ENCODE measurements around the gene CFAP300. TPM values are rescaled to one million over a fixed set of nuclear protein-coding genes. Genes with fewer than 3 reads are reported as not detected.

CFAP300 gene
- total RNA-seq, 1 donor from 2014 or later: not detected

DNA sequence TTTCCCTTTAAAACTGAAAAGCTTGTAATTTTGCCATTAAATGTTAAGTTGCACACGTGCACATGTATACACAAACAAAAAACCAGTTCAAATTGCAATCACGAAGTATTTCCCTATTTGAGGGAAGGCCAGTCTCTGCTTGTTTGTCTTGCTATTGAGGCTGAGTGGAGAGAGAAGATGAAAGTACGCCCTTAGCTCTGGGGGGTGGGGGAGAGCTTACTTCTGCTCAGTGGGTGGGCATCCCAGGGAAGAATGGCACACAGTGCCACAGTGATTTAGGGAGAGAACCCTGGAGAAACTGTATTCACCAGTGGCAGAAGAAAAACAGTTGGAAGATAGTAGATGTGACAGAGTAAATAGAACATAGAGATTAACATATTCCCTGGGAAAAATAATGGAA lies 71.7 kb downstream of the CFAP300 start:
- no peak for DNase-seq (ENCODE audit: low spot score)
- Mint-ChIP-seq H3K27me3 (ENCODE audit: unreplicated experiment) (no peaks in the 10 kb centered on the region), H3K36me3 (ENCODE audit: low read depth, unreplicated experiment) (peaks cover 44% of the 10 kb centered on the region), H3K9me3 (ENCODE audit: unreplicated experiment) (no peaks in the 10 kb centered on the region), H3K27ac (ENCODE audit: unreplicated experiment) (no peak overlapping the region), H3K4me1 (ENCODE audit: unreplicated experiment) (peaks cover 24% of the 10 kb centered on the region), H3K4me3 (ENCODE audit: unreplicated experiment) (no peak overlapping the region)
- TF ChIP-seq, protein P1, sequence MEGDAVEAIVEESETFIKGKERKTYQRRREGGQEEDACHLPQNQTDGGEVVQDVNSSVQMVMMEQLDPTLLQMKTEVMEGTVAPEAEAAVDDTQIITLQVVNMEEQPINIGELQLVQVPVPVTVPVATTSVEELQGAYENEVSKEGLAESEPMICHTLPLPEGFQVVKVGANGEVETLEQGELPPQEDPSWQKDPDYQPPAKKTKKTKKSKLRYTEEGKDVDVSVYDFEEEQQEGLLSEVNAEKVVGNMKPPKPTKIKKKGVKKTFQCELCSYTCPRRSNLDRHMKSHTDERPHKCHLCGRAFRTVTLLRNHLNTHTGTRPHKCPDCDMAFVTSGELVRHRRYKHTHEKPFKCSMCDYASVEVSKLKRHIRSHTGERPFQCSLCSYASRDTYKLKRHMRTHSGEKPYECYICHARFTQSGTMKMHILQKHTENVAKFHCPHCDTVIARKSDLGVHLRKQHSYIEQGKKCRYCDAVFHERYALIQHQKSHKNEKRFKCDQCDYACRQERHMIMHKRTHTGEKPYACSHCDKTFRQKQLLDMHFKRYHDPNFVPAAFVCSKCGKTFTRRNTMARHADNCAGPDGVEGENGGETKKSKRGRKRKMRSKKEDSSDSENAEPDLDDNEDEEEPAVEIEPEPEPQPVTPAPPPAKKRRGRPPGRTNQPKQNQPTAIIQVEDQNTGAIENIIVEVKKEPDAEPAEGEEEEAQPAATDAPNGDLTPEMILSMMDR (IDR thresholded peaks at IDR 0.05; ENCODE audit: unreplicated experiment): no peak

DNA sequence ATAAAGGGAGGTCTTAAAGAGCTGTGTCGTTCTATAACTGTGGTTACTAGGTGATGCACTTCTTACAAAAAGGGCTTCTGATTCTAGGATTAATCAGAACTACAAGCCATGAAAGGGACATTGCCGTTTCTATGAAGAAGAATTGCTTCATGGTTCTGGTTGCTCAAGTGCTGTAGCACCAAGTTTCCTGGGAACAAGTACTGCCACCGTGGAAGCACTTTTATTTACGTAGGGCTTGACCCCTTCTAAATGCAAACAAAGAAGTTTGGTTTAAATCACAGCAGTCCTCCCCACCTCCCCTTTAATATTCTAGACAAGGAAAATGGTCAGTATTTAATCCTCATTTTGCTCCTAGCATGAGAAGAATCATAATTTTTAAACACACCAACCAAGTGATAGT lies 72.8 kb downstream of the CFAP300 start:
- Mint-ChIP-seq H3K4me1 (ENCODE audit: unreplicated experiment) (peaks cover 19% of the 10 kb centered on the region), H3K9me3 (ENCODE audit: unreplicated experiment) (no peaks in the 10 kb centered on the region), H3K27me3 (ENCODE audit: unreplicated experiment) (peaks cover 2% of the 10 kb centered on the region), H3K27ac (ENCODE audit: unreplicated experiment) (no peak overlapping the region), H3K36me3 (ENCODE audit: low read depth, unreplicated experiment) (peaks cover 48% of the 10 kb centered on the region), H3K4me3 (ENCODE audit: unreplicated experiment) (no peak overlapping the region)
- no peak for DNase-seq (ENCODE audit: low spot score)
- TF ChIP-seq, protein P1 (IDR thresholded peaks at IDR 0.05; ENCODE audit: unreplicated experiment): no peak

DNA sequence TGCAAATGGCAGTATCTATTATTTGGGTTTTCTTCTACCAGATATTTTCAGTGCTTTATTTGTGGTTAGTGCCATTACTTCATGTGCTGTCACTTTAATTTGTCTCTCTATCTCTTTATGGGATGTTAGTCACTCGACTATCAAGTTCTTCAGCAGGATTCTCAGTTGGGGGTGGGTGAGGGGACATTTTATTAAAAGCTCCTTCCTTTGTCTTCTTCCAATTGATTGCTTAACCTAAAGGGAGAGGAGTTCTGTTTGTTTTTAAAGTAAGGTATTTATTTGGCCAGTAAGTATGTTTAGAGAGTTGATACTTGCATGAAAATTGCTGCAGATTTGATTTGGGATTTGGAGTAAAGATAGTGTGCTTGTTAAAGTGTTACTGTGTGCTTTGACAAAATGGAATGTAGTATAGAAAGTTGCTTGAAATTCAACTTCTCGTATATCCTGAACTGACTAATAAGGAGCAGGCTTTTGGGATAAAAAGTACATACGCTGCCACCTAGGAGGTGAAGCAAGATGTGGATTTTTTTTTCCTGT lies 73.3 kb downstream of the CFAP300 start:
- no peak for DNase-seq (ENCODE audit: low spot score)
- Mint-ChIP-seq H3K9me3 (ENCODE audit: unreplicated experiment) (no peaks in the 10 kb centered on the region), H3K27me3 (ENCODE audit: unreplicated experiment) (peaks cover 2% of the 10 kb centered on the region), H3K4me1 (ENCODE audit: unreplicated experiment) (peaks cover 14% of the 10 kb centered on the region), H3K27ac (ENCODE audit: unreplicated experiment) (no peak overlapping the region), H3K36me3 (ENCODE audit: low read depth, unreplicated experiment) (peaks cover 43% of the 10 kb centered on the region), H3K4me3 (ENCODE audit: unreplicated experiment) (peak overlapping the region; percentile 42)
- TF ChIP-seq, protein P1 (IDR thresholded peaks at IDR 0.05; ENCODE audit: unreplicated experiment): no peak

DNA sequence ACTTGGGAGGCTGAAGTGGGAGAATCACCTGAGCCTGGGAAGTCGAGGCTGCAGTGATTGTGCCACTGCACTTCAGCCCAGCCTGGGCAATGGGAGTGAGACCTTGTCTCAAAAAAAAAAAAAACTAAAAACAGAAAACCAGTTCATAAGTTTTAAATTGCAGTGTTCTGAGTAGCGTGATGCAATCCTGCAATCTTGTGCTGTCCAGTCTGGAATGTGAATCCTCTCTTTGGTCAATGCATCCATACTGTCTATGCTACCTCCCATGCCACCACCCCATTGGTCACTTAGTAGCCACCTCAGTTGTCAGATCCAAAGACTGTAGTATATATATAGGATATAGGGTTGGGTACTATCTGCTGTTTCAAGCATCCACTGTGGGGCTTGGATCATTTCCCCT lies 74.1 kb downstream of the CFAP300 start:
- TF ChIP-seq, protein P1 (IDR thresholded peaks at IDR 0.05; ENCODE audit: unreplicated experiment): no peak
- Mint-ChIP-seq H3K9me3 (ENCODE audit: unreplicated experiment) (no peaks in the 10 kb centered on the region), H3K4me1 (ENCODE audit: unreplicated experiment) (peaks cover 12% of the 10 kb centered on the region), H3K4me3 (ENCODE audit: unreplicated experiment) (no peak overlapping the region), H3K27me3 (ENCODE audit: unreplicated experiment) (peaks cover 2% of the 10 kb centered on the region), H3K36me3 (ENCODE audit: low read depth, unreplicated experiment) (peaks cover 41% of the 10 kb centered on the region), H3K27ac (ENCODE audit: unreplicated experiment) (no peak overlapping the region)
- DNase-seq (ENCODE audit: low spot score): no peak

Other genes with a start within 250 kb of the CFAP300 start
- gene CEP126, start 132.4 kb upstream of the CFAP300 start, total RNA-seq (ENCODE audit: unreplicated experiment): 9.4 TPM
- not detected for gene ANGPTL5, start 130.9 kb upstream of the CFAP300 start, total RNA-seq (ENCODE audit: unreplicated experiment)
- 158 TPM for gene YAP1, start 63.0 kb downstream of the CFAP300 start, total RNA-seq (ENCODE audit: unreplicated experiment)

All from endothelial cell (in vitro differentiated cells).